Ascending aorta (tissue), 2 donors: ENCODE data around the gene CACNA2D2. TPM values are rescaled to one million over a fixed set of nuclear protein-coding genes. Genes with fewer than 3 reads are reported as not detected.

ENCODE experiments used
- DNase-seq, 2 donors: peaks; one replicate each; pipeline ENCODE4 v3.0.0-alpha.2; 2019; ENCODE audit warnings: low spot score in 2 of 2
- H3K27ac ChIP-seq, 2 donors: fragments of 200-600 bp; sonication (generic); one replicate each; pipeline ENCODE4 v1.5.1; 2016 to 2017; ENCODE audit warnings: mild to moderate bottlenecking in 1 of 2
- H3K27me3 ChIP-seq: fragments of 200-600 bp; sonication (generic); one replicate; pipeline ENCODE4 v1.5.1; 2017
- H3K36me3 ChIP-seq, 2 donors: fragments of 200-600 bp; sonication (generic); one replicate each; pipeline ENCODE4 v1.5.1; 2016
- H3K4me1 ChIP-seq, 2 donors: fragments of 200-600 bp; sonication (generic); one replicate each; pipeline ENCODE4 v1.5.1; 2016 to 2017; ENCODE audit warnings: mild to moderate bottlenecking in 1 of 2
- H3K4me3 ChIP-seq, 2 donors: fragments of 200-600 bp; sonication (generic); one replicate each; pipeline ENCODE4 v1.5.1; 2016 to 2017; ENCODE audit warnings: mild to moderate bottlenecking in 1 of 2
- H3K9me3 ChIP-seq, 2 donors: fragments of 200-600 bp; sonication (generic); one replicate each; pipeline ENCODE4 v1.5.1; 2016
- intact Hi-C: fragments of 100-400 bp; cut with DNase I; formaldehyde crosslinking; loops from one replicate; pipeline ENCODE4 v1.15.1; 2023
- total RNA-seq: library from RNA; depleted of rRNA; stranded (reverse); fragments of >200 nt; gene quantifications from one replicate; pipeline ENCODE4 v1.1.0, GENCODE V29; 2016
- TF ChIP-seq, protein P1 (sequence below), 3 experiments: fragments of 200-600 bp in 2 of 3; fragments of 450-650 bp in 1 of 3; sonication (generic) in 2 of 3; IDR thresholded peaks; one replicate each; pipeline ENCODE4 v1.5.1; 2016 to 2019; ENCODE audit warnings: antibody characterized with exemption in 3 of 3, mild to moderate bottlenecking in 1 of 3, moderate library complexity in 1 of 3

Gene CACNA2D2
- total RNA-seq, 1 donor from 2014 or later: 0.85 TPM

DNA sequence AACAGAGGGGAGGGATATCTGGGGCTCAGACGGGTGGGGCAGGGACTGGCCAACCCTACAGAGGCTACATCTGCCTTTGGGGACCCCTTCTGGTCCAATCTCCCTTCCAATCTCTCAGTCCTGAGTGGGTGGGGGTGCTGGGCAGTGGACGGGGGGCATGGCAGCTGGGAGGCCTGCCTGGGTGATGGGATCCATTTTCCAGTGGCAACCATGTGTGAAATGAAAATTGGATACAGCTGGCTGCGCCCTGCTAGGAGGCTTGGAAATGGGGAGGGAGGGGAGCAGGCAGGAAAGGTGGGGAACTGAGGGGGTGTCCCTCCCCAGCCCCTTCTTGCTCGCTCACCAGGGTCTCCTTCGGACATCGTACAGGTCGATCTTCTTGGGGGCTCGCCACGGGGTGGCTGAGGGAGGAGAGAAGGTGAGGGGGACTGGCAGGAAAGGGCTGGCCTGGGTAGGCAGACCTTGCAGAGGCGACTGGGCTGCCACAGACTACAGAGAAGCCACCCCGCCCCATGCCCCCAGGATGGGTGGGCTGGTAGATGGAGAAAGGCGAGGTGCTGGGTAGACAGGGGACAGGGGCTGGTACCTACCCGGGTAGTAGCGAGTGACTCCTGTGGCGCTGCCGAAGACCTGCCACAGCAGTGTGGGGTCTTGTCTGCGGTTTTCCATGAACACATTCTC lies 122.9 kb downstream of the CACNA2D2 start:
- no peaks in the 10 kb centered on the region for H3K36me3 ChIP-seq
- H3K27ac ChIP-seq: no peak overlapping the region
- H3K27me3 ChIP-seq: no peaks in the 10 kb centered on the region
- no peak overlapping the region for H3K4me3 ChIP-seq
- TF ChIP-seq, protein P1, sequence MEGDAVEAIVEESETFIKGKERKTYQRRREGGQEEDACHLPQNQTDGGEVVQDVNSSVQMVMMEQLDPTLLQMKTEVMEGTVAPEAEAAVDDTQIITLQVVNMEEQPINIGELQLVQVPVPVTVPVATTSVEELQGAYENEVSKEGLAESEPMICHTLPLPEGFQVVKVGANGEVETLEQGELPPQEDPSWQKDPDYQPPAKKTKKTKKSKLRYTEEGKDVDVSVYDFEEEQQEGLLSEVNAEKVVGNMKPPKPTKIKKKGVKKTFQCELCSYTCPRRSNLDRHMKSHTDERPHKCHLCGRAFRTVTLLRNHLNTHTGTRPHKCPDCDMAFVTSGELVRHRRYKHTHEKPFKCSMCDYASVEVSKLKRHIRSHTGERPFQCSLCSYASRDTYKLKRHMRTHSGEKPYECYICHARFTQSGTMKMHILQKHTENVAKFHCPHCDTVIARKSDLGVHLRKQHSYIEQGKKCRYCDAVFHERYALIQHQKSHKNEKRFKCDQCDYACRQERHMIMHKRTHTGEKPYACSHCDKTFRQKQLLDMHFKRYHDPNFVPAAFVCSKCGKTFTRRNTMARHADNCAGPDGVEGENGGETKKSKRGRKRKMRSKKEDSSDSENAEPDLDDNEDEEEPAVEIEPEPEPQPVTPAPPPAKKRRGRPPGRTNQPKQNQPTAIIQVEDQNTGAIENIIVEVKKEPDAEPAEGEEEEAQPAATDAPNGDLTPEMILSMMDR (IDR thresholded peaks at IDR 0.05): no peak
- H3K4me1 ChIP-seq: peaks cover 0 to 3% of the 10 kb centered on the region in 2 donors
- H3K9me3 ChIP-seq: no peaks in the 10 kb centered on the region
- intact Hi-C loops: no loop called here
- no peak for DNase-seq

GRCh38 chr3:50378757-50379156 lies 124.7 kb downstream of the CACNA2D2 start:
- Histone ChIP-seq H3K9me3 (no peaks in the 10 kb centered on the region), H3K27ac (no peak overlapping the region), H3K4me3 (no peak overlapping the region), H3K4me1 (peaks cover 0 to 3% of the 10 kb centered on the region in 2 donors), H3K27me3 (no peaks in the 10 kb centered on the region), H3K36me3 (no peaks in the 10 kb centered on the region)
- intact Hi-C loops: no loop called here
- TF ChIP-seq, protein P1 (IDR thresholded peaks at IDR 0.05): no peak
- no peak for DNase-seq

GRCh38 chr3:50378024-50378423 lies 125.4 kb downstream of the CACNA2D2 start:
- intact Hi-C loops: no loop called here
- TF ChIP-seq, protein P1 (IDR thresholded peaks at IDR 0.05): no peak
- H3K27ac ChIP-seq: no peak overlapping the region
- H3K4me3 ChIP-seq: no peak overlapping the region
- H3K9me3 ChIP-seq: no peaks in the 10 kb centered on the region
- no peak for DNase-seq
- peaks cover 0 to 3% of the 10 kb centered on the region in 2 donors for H3K4me1 ChIP-seq
- H3K27me3 ChIP-seq: no peaks in the 10 kb centered on the region
- H3K36me3 ChIP-seq: no peaks in the 10 kb centered on the region

DNA sequence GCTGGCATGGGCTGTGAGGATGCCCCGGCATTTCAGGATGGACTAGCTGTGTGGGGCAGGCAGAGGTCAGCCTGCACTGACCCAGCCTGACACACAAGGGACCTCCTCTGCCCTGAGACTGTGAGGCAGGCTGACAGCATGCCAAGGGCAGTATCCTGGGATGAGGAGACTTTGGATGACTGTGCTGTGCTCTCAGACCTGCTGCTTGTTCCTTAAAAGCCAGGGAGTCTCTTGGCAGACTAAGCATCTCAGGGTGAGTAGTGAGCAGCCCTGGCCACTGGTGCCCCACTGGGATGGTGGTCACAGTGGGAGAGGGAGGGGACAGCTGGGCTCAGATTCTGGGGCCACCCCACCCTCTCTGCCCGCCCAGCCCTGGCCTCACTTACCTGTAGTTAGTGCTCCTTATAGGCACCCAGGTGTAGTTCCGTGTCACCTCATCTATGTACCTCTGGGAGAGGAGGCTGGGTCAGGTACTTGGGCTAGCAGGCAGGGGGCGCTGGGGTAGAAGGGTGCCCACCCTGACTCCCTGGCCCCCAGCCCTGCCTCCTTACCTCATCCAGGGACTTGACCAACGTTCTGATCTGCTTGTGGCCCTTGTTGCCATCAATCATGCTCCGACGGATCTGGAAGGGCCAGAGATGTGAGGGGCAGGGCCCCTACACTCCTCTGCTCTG lies 128.0 kb downstream of the CACNA2D2 start:
- intact Hi-C loops: no loop called here
- no peak overlapping the region for H3K4me3 ChIP-seq
- no peaks in the 10 kb centered on the region for H3K4me1 ChIP-seq
- no peaks in the 10 kb centered on the region for H3K36me3 ChIP-seq
- H3K9me3 ChIP-seq: no peaks in the 10 kb centered on the region
- TF ChIP-seq, protein P1 (IDR thresholded peaks at IDR 0.05): no peak
- no peak overlapping the region for H3K27ac ChIP-seq
- DNase-seq: no peak
- H3K27me3 ChIP-seq: no peaks in the 10 kb centered on the region

GRCh38 chr3:50374363-50375257 lies 128.8 kb downstream of the CACNA2D2 start:
- no peak overlapping the region for H3K27ac ChIP-seq
- no peaks in the 10 kb centered on the region for H3K36me3 ChIP-seq
- H3K4me1 ChIP-seq: no peaks in the 10 kb centered on the region
- TF ChIP-seq, protein P1 (IDR thresholded peaks at IDR 0.05): no peak
- no peaks in the 10 kb centered on the region for H3K27me3 ChIP-seq
- no peak for DNase-seq
- no peaks in the 10 kb centered on the region for H3K9me3 ChIP-seq
- intact Hi-C loops: no loop called here
- H3K4me3 ChIP-seq: no peak overlapping the region
